Tibial nerve (tissue), 4 donors: ENCODE measurements around the gene PNPO.

Source experiments
- EP300 ChIP-seq, 2 donors: sonication (generic); formaldehyde crosslinking; IDR thresholded peaks; one replicate each; pipeline ENCODE4 v1.6.1; 2017; ENCODE audit warnings: antibody characterized with exemption in 2 of 2, mild to moderate bottlenecking in 1 of 2
- POLR2A ChIP-seq, 2 donors: fragments of 450-650 bp; IDR thresholded peaks; one replicate each; pipeline ENCODE4 v1.6.1; 2017; ENCODE audit warnings: antibody characterized with exemption in 2 of 2, mild to moderate bottlenecking in 2 of 2, moderate library complexity in 2 of 2
- TF ChIP-seq, protein P1 (sequence below), 5 experiments: fragments of 200-600 bp in 3 of 5; fragments of 450-650 bp in 2 of 5; sonication (generic) in 3 of 5; IDR thresholded peaks; one replicate each; pipeline ENCODE4 v1.5.1; 2016 to 2019; ENCODE audit warnings: antibody characterized with exemption in 5 of 5, mild to moderate bottlenecking in 3 of 5, moderate library complexity in 2 of 5

GRCh38 chr17:47898241-47898640 is 43.1 kb upstream of the PNPO start:
- TF ChIP-seq, protein P1, sequence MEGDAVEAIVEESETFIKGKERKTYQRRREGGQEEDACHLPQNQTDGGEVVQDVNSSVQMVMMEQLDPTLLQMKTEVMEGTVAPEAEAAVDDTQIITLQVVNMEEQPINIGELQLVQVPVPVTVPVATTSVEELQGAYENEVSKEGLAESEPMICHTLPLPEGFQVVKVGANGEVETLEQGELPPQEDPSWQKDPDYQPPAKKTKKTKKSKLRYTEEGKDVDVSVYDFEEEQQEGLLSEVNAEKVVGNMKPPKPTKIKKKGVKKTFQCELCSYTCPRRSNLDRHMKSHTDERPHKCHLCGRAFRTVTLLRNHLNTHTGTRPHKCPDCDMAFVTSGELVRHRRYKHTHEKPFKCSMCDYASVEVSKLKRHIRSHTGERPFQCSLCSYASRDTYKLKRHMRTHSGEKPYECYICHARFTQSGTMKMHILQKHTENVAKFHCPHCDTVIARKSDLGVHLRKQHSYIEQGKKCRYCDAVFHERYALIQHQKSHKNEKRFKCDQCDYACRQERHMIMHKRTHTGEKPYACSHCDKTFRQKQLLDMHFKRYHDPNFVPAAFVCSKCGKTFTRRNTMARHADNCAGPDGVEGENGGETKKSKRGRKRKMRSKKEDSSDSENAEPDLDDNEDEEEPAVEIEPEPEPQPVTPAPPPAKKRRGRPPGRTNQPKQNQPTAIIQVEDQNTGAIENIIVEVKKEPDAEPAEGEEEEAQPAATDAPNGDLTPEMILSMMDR (IDR thresholded peaks at IDR 0.05), result no peak
- TF ChIP-seq POLR2A (IDR thresholded peaks at IDR 0.05), result no peak
- TF ChIP-seq EP300 (IDR thresholded peaks at IDR 0.05), result no peak
